Parathyroid adenoma (tissue), 2 donors: ENCODE data around the gene OCLN.

Experiments
- H2AFZ ChIP-seq: fragments of 300-600 bp; sonication (generic); one replicate; pipeline ENCODE4 v1.7.0; 2017; ENCODE audit warnings: antibody characterized with exemption, mild to moderate bottlenecking
- H3K27ac ChIP-seq: fragments of 300-600 bp; sonication (generic); one replicate; pipeline ENCODE4 v1.7.0; 2017
- H3K27me3 ChIP-seq: fragments of 300-600 bp; sonication (generic); one replicate; pipeline ENCODE4 v1.7.0; 2017; ENCODE audit warnings: low read length; ENCODE audit not compliant: control insufficient read depth, insufficient read depth
- H3K36me3 ChIP-seq: fragments of 300-600 bp; sonication (generic); one replicate; pipeline ENCODE4 v1.7.0; 2017; ENCODE audit warnings: low read length; ENCODE audit not compliant: control insufficient read depth, insufficient read depth
- H3K4me1 ChIP-seq: fragments of 300-600 bp; sonication (generic); one replicate; pipeline ENCODE4 v1.7.0; 2017; ENCODE audit warnings: control low read depth
- H3K4me2 ChIP-seq: fragments of 300-600 bp; sonication (generic); one replicate; pipeline ENCODE4 v1.7.0; 2017; ENCODE audit warnings: low read length
- H3K4me3 ChIP-seq: fragments of 300-600 bp; sonication (generic); one replicate; pipeline ENCODE4 v1.7.0; 2017; ENCODE audit warnings: low read depth, low read length
- H3K79me2 ChIP-seq: fragments of 300-600 bp; sonication (generic); one replicate; pipeline ENCODE4 v1.7.0; 2017; ENCODE audit warnings: control low read depth
- H3K9ac ChIP-seq: fragments of 300-600 bp; sonication (generic); one replicate; pipeline ENCODE4 v1.7.0; 2017; ENCODE audit warnings: mild to moderate bottlenecking
- H3K9me3 ChIP-seq: fragments of 300-600 bp; sonication (generic); one replicate; pipeline ENCODE4 v1.7.0; 2017; ENCODE audit warnings: low read length; ENCODE audit not compliant: control insufficient read depth
- TF ChIP-seq, protein P1 (sequence below): fragments of 300-600 bp; sonication (generic); IDR thresholded peaks from one replicate; pipeline ENCODE4 v1.7.0; 2017; ENCODE audit warnings: antibody characterized with exemption, mild to moderate bottlenecking
- donor health status: primary hyperparathyroidism.

The OCLN gene

DNA sequence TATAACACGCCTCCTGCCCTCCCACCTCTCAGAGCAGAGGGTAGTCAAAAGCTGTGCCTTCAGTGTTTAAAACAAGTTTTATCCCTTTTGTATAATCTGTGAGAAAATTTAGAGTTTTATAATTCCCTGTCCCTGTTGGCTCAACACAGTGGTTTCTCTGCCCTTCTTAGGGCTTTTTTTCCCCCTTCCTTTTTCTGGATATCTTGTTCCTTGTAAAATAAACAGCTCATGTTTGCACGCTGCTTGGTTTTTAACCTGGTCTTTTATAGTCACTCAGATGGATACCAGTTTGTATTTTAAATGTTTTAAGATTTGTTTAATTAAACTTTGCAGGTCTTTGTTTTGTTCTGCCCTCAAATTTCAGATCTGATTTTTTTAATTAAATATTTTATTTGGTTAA is 26.7 kb downstream of the OCLN start:
- no peak overlapping the region for H2AFZ ChIP-seq
- H3K36me3 ChIP-seq: no peaks in the 10 kb centered on the region
- no peak overlapping the region for H3K4me3 ChIP-seq
- no peaks in the 10 kb centered on the region for H3K27me3 ChIP-seq
- no peak overlapping the region for H3K27ac ChIP-seq
- TF ChIP-seq, protein P1, sequence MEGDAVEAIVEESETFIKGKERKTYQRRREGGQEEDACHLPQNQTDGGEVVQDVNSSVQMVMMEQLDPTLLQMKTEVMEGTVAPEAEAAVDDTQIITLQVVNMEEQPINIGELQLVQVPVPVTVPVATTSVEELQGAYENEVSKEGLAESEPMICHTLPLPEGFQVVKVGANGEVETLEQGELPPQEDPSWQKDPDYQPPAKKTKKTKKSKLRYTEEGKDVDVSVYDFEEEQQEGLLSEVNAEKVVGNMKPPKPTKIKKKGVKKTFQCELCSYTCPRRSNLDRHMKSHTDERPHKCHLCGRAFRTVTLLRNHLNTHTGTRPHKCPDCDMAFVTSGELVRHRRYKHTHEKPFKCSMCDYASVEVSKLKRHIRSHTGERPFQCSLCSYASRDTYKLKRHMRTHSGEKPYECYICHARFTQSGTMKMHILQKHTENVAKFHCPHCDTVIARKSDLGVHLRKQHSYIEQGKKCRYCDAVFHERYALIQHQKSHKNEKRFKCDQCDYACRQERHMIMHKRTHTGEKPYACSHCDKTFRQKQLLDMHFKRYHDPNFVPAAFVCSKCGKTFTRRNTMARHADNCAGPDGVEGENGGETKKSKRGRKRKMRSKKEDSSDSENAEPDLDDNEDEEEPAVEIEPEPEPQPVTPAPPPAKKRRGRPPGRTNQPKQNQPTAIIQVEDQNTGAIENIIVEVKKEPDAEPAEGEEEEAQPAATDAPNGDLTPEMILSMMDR: no peak
- no peaks in the 10 kb centered on the region for H3K79me2 ChIP-seq
- no peak overlapping the region for H3K4me2 ChIP-seq
- H3K9me3 ChIP-seq: no peaks in the 10 kb centered on the region
- H3K9ac ChIP-seq: no peak overlapping the region
- H3K4me1 ChIP-seq: peaks cover 10% of the 10 kb centered on the region

DNA sequence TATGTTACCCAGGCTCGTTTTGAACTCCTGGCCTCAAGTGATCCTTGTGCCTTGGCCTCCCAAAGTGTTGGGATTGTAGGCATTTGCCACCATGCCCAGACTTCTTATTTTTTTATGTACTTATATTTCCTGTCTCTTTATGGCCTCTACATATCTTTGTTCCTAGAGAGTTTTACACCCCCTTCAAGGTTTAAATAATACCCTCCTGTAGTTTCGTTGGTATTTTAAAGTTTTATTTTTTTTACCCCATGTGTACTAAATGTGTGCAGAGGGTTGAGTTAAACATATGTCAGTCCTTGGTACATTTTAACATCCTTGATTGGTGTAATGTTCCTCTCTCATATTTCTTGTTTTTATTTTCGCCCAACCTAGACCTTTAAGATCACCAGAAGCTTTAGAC is 29.4 kb downstream of the OCLN start:
- Histone ChIP-seq H3K4me2 (no peak overlapping the region), H3K27ac (no peak overlapping the region), H3K27me3 (no peaks in the 10 kb centered on the region), H2AFZ (no peak overlapping the region), H3K4me1 (peaks cover 10% of the 10 kb centered on the region), H3K4me3 (no peak overlapping the region), H3K9me3 (no peaks in the 10 kb centered on the region), H3K9ac (no peak overlapping the region), H3K36me3 (no peaks in the 10 kb centered on the region), H3K79me2 (no peaks in the 10 kb centered on the region)
- TF ChIP-seq, protein P1: no peak

DNA sequence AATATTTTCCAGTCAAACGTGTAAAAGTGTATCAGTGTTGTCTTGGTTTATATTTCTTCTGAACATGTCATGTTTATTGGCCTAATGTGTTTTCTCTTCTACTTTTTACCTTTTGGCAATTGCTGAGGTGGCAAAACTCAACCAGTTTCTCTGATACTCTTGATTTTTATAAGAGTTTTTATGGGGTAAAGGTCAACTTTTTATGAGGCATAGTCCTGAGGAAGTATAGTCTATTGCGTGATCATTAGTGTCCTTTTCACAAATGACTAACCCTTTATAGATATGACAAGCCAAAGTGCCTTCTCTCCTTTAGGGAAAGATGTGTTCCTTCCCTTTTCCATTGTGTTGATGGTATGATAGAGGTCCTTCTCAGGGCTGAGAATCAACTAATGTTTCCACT is 32.9 kb downstream of the OCLN start:
- Histone ChIP-seq H3K4me2 (no peak overlapping the region), H3K27me3 (no peaks in the 10 kb centered on the region), H3K36me3 (no peaks in the 10 kb centered on the region), H3K9me3 (no peaks in the 10 kb centered on the region), H2AFZ (no peak overlapping the region), H3K9ac (no peak overlapping the region), H3K27ac (no peak overlapping the region), H3K4me3 (no peak overlapping the region), H3K79me2 (no peaks in the 10 kb centered on the region), H3K4me1 (peaks cover 12% of the 10 kb centered on the region)
- TF ChIP-seq, protein P1: no peak

DNA sequence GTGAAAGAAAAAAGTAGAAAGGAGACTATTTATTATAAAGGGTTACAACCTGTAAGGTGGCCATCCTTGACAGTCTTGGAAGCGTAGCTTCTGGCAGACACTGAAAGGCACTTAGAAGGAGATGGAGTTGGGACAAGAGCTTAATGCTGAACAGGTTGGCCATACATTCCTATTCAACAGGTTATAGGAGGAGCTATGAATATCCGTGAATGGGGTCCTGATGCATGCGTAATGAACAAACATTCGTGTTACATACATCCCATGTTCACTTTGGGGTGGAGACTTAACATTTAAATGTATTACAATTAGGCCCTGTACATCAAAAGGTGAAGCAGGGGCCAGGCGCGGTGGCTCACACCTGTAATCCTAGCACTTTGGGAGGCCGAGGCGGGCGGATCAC is 34.1 kb downstream of the OCLN start:
- no peaks in the 10 kb centered on the region for H3K36me3 ChIP-seq
- TF ChIP-seq, protein P1: no peak
- H3K27me3 ChIP-seq: no peaks in the 10 kb centered on the region
- H3K4me1 ChIP-seq: peaks cover 12% of the 10 kb centered on the region
- H3K4me3 ChIP-seq: no peak overlapping the region
- no peak overlapping the region for H3K9ac ChIP-seq
- H3K27ac ChIP-seq: no peak overlapping the region
- no peaks in the 10 kb centered on the region for H3K9me3 ChIP-seq
- no peak overlapping the region for H3K4me2 ChIP-seq
- no peaks in the 10 kb centered on the region for H3K79me2 ChIP-seq
- no peak overlapping the region for H2AFZ ChIP-seq

GRCh38 chr5:69527128-69527770 is 34.7 kb downstream of the OCLN start:
- TF ChIP-seq, protein P1: no peak
- H3K4me2 ChIP-seq: peak overlapping the region; percentile 66
- H2AFZ ChIP-seq: peak overlapping the region; percentile 33
- no peaks in the 10 kb centered on the region for H3K9me3 ChIP-seq
- no peak overlapping the region for H3K9ac ChIP-seq
- peak overlapping the region; percentile 74 for H3K27ac ChIP-seq
- no peaks in the 10 kb centered on the region for H3K79me2 ChIP-seq
- H3K36me3 ChIP-seq: no peaks in the 10 kb centered on the region
- H3K4me1 ChIP-seq: peaks cover 12% of the 10 kb centered on the region
- peak overlapping the region; percentile 52 for H3K4me3 ChIP-seq
- H3K27me3 ChIP-seq: no peaks in the 10 kb centered on the region
